Measurements from ENCODE around the gene FBP2.
"Not testable (repeated sequence)": the region's sequence is repeated elsewhere in the genome, so short reads cannot be mapped to it uniquely, and the experiment has no call there.

Gene FBP2

GRCh38 chr9:94603259-94604160 is 9.9 kb upstream of the FBP2 start:
- peak; percentile 78 for DNase-seq

DNA sequence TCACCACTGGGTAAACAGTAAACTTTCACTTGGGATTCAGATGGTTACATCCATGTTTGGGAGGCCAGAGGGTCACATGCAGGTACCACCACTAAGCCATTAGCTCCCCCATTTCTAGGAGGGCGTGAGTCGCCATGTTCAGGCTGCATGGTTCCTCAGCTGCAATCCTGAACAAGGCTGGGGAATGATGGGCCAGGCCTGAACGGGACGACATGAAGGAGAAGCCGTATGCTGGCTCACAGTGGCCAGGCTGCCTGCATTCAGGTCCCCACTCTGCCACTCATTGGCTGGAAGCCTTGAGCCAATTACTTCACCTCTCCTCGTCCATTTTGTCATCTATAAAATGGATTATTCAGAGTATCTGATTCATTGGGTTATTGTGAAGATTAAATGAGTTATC is 9.0 kb upstream of the FBP2 start:
- no peak for DNase-seq

DNA sequence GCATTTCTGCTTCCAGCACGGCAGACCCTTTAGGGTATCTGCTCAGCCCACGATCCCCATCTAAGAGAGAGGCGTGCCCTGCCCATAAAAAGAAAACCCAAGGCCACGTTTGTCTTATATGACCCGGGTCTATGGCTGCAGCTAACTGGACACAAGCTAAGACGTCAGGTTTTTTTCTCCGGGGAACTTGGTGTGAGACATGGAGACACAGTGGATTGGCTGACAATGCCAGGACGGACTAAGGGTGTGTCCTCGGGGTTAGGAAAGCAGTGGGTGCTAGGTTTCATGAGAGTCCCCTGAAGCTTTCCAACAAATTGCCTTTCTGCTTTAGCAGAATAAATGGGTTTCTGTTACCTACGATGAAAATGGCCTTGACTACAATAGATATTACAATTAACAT is 7.1 kb upstream of the FBP2 start:
- no peak for DNase-seq

GRCh38 chr9:94600258-94600657 is 6.6 kb upstream of the FBP2 start:
- no peak for DNase-seq

DNA sequence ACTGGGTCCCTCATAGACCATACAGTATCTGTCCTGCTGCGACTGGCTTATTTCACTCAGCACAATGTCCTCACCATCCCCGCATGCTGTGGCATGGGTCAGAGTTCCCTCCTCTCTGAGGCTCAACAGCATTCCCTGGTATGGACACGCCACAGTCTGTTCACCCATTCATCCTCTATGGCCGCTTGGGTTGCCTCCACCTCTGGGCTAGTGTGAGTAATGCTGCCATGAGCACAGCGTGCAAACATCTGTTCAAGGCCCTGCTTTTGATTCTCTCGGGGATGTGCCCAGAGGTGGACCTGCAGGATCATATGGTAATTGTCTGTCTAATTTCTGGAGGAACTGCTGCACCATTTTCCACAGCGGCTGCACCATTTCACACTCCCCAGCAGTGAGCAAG is 5.5 kb upstream of the FBP2 start:
- no peak for DNase-seq

GRCh38 chr9:94592683-94593082 is 941 bp downstream of the FBP2 start:
- DNase-seq, result not testable (repeated sequence)

GRCh38 chr9:94591876-94592275 is 1.7 kb downstream of the FBP2 start:
- no peak for DNase-seq

DNA sequence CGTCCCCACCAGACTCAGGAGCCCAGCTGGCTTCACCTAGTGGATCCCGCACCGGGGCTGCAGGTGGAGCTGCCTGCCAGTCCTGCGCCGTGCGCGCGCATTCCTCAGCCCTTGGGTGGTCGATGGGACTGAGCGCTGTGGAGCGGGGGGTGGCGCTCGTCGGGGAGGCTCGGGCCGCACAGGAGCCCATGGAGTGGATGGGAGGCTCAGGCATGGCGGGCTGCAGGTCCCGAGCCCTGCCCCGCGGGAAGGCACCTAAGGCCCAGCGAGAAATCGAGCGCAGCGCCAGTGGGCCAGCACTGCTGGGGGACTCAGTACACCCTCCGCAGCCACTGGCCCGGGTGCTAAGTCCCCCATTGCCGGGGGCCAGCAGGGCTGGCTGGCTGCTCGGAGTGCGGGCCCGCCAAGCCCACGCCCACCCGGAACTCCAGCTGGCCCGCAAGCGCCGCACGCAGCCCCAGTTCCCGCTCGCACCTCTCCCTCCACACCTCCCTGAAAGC is 2.5 kb downstream of the FBP2 start:
- DNase-seq, result not testable (repeated sequence)

- no peak for DNase-seq
These were observed 4.9 kb downstream of the FBP2 start for GRCh38 chr9:94588681-94589080.

- DNase-seq, result no peak
These were observed 6.8 kb downstream of the FBP2 start for GRCh38 chr9:94586814-94587213.

DNA sequence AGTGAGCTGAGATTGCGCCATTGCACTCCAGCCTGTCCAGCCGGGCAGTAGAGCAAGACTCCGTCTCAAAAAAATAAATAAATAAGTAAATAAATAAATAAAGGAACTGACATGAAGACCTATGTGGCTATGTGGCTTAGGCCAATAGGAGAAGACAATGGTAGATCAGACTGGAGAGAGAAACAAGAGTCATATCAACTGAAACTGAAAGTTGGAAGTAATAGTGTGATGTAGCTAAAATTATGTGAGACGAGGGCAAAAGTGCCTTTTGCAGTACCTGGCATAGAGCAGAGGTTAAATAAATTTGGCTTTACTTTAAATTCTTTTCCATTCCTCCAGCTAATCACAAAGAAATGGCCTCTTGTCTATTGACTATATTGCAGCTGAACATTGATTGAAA is 7.3 kb downstream of the FBP2 start:
- DNase-seq, result no peak

GRCh38 chr9:94584555-94584954 is 9.1 kb downstream of the FBP2 start:
- no peak for DNase-seq

DNA sequence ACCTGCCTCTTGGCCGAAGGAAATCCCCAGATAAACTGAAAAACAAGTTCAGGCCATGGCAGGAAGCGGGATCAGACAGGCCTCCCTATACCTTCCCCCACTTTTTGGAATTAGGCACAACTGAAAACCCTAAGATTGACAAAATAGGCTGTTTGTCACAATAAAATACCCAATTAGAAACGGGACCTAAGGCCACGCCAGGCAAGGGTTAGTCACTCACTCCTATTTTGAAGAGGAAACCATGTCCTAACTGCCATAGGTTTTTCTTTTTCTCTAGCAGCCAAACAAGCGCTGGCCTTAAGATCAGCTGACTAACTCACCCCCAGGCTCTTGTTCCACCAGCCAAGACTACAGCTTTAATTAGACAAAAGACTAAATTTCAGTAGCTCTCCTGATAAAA is 11.9 kb downstream of the FBP2 start:
- no peak for DNase-seq

- DNase-seq, result no peak
These were observed 16.1 kb downstream of the FBP2 start for GRCh38 chr9:94577571-94577970.

DNA sequence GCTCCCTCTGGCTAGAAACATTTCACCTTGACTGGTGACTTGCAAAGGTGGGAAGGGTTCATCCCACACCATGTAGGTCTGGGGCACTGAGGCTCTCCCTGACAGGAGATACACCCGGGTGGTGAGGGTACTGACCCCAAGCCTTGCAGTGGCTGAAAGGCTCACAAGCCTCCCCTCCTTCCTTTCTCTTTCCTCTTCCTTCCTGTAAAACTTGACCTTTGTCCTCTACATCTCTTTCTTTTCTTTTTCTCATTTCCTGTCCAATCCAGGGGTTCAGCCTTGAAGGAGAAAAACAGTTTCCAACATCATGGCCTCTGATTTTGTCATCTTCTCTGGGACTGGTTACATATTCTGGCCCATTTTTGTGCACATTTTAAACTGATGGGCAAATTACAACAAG is 16.6 kb downstream of the FBP2 start:
- DNase-seq, result no peak

- DNase-seq, result no peak
These were observed 17.5 kb downstream of the FBP2 start for GRCh38 chr9:94576131-94576530.

GRCh38 chr9:94568972-94569712 is 24.5 kb downstream of the FBP2 start:
- DNase-seq, result no peak

DNA sequence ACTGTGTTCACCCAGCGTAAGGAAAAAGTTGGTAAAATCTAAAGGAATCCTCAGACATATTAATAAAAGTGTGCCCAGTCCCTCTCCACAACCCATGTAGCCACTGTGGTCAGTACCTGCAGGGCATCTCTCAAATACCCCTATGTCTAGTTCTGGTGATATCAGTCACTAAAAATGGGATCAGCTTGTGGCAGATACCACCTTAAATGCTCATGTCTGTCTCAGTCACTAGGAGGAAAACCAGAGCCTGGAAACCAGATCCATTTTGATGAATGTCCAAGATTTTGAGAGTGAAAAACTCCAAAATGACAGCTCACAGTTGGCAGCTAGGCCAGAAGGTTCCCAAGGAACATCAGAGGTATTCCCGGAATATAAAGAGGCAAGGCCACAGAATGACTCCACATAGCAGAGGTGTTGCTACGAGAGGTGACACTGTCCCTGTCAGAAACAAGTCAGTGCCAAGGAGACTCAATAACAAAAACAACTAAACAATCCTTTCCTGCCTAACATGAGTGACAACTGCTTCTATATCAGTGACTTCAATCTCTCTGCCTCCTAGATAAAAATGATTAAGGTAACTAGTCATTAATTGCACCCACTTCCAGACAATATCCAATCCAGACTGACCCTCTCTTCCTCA is 25.3 kb downstream of the FBP2 start:
- no peak for DNase-seq

DNA sequence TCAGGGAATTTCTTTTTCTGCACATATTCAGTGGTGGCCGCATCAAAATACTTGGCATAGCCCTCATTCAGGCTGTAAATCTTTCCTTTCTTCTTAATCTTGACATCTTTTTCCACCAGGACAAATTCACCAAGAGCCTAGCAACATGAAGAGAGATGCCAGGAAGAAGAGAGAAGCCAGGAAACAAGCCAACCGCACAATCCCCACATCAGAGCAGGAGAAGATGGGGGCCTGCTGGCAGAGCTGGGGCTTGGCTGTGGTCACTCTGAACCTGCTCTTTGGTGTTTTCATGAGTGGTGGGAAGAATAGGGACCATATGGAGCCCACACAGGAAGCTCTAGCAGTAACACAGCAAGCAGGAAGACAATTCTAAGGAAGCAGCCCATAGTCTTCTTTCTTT is 26.4 kb downstream of the FBP2 start:
- no peak for DNase-seq

GRCh38 chr9:94566550-94566949 is 27.1 kb downstream of the FBP2 start:
- DNase-seq, result no peak

GRCh38 chr9:94564279-94564678 is 29.3 kb downstream of the FBP2 start:
- DNase-seq, result not testable (repeated sequence)

DNA sequence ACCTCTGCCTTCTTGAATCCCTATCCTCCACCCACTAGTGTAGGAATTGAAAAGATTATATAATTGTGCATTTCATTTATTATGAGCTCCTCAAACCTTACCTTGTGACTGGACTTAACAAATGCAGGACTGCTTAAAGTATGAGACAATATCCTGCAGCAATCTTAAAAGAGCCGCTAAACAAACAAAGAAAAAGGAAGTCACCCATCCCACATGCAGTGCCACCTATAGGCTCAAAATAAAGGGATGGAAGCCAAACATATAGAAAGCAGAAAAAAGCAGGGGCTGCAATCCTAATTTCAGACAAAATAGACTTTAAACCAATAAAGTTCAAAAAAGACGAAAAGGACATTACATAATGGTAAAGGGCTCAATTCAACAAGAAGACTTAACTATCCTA is 30.1 kb downstream of the FBP2 start:
- no peak for DNase-seq

GRCh38 chr9:94560237-94560636 is 33.4 kb downstream of the FBP2 start:
- DNase-seq, result no peak

DNA sequence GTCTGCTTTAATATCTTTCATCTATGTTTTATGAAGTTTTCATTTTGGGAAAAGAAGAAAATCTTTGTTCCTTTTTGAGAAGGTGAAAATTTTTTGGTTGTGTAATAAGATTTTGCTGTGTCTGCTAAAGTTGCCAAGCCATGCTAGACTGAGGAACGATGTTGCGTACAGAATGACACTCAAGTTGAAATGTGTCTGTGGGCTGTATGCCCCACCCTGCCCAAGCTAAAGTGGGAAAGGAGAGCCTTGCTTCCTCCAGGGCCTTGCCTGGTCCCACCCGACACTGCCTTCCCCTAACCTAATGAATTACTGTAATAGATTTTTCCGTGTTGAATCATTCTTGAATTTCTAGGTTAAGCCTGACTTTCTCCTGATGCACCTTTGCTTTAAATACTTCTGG is 36.2 kb downstream of the FBP2 start:
- DNase-seq, result no peak
